H9 (cell line): ENCODE results near the gene NKD2. TPM values are rescaled to one million over a fixed set of nuclear protein-coding genes. Genes with fewer than 3 reads are reported as not detected.

Experiments used
- DNase-seq: peaks from one replicate; pipeline ENCODE4 v3.0.0-alpha.2; 2017
- H2AFZ ChIP-seq: one replicate; pipeline ENCODE4 v1.6.1; 2013; ENCODE audit warnings: mild to moderate bottlenecking, low read length, control low read depth, moderate library complexity
- H2AK5ac ChIP-seq: 2 replicates; pipeline ENCODE4 v1.6.1; 2013; ENCODE audit warnings: low read length, control low read depth, mixed read lengths; ENCODE audit not compliant: insufficient read length
- H2BK120ac ChIP-seq: one replicate; pipeline ENCODE4 v1.6.1; 2013; ENCODE audit warnings: low read depth, mild to moderate bottlenecking, low read length, control low read depth, inconsistent platforms; ENCODE audit not compliant: poor library complexity, severe bottlenecking
- H2BK12ac ChIP-seq: 2 replicates; pipeline ENCODE4 v1.6.1; 2013; ENCODE audit warnings: low read length, control low read depth, mixed read lengths, low read depth; ENCODE audit not compliant: insufficient read length
- H2BK15ac ChIP-seq: 2 replicates; pipeline ENCODE4 v1.6.1; 2013; ENCODE audit warnings: low read depth, low read length, control low read depth
- H2BK20ac ChIP-seq: one replicate; pipeline ENCODE4 v1.6.1; 2013; ENCODE audit warnings: low read depth, mild to moderate bottlenecking, low read length, control low read depth, inconsistent platforms; ENCODE audit not compliant: poor library complexity, severe bottlenecking
- H2BK5ac ChIP-seq: 2 replicates; pipeline ENCODE4 v1.6.1; 2013; ENCODE audit warnings: low read length, control low read depth, mixed read lengths; ENCODE audit not compliant: insufficient read length
- H3K14ac ChIP-seq: 2 replicates; pipeline ENCODE4 v1.6.1; 2013; ENCODE audit warnings: low read length, control low read depth; ENCODE audit not compliant: insufficient read depth
- H3K18ac ChIP-seq: 2 replicates; pipeline ENCODE4 v1.6.1; 2013; ENCODE audit warnings: low read depth, mild to moderate bottlenecking, mixed read lengths, low read length, control low read depth; ENCODE audit not compliant: insufficient read length
- H3K23ac ChIP-seq: 2 replicates; pipeline ENCODE4 v1.6.1; 2013; ENCODE audit warnings: low read length, control low read depth, mixed read lengths, low read depth; ENCODE audit not compliant: insufficient read length
- H3K23me2 ChIP-seq: 2 replicates; pipeline ENCODE4 v1.6.1; 2013; ENCODE audit warnings: low read depth, mild to moderate bottlenecking, mixed read lengths, low read length, control low read depth; ENCODE audit not compliant: insufficient read length, poor library complexity, severe bottlenecking
- H3K27ac ChIP-seq: 2 replicates; pipeline ENCODE4 v1.5.1; 2013; ENCODE audit warnings: low read length, control low read depth, mixed read lengths, low read depth; ENCODE audit not compliant: insufficient read length
- H3K27me3 ChIP-seq: 2 replicates; pipeline ENCODE4 v1.6.1; 2013; ENCODE audit warnings: low read length, control low read depth, inconsistent platforms; ENCODE audit not compliant: insufficient read depth
- H3K4ac ChIP-seq: 2 replicates; pipeline ENCODE4 v1.6.1; 2013; ENCODE audit warnings: low read depth, mild to moderate bottlenecking, control low read depth, inconsistent platforms, low read length, moderate library complexity
- H3K4me1 ChIP-seq: 2 replicates; pipeline ENCODE4 v1.6.1; 2013; ENCODE audit warnings: low read length, control low read depth, inconsistent platforms; ENCODE audit not compliant: insufficient read depth
- H3K4me2 ChIP-seq: 2 replicates; pipeline ENCODE4 v1.6.1; 2013; ENCODE audit warnings: low read length, control low read depth, mixed read lengths; ENCODE audit not compliant: insufficient read length, insufficient read depth
- H3K56ac ChIP-seq: 2 replicates; pipeline ENCODE4 v1.6.1; 2013; ENCODE audit warnings: low read depth, mild to moderate bottlenecking, mixed read lengths, low read length, control low read depth; ENCODE audit not compliant: insufficient read length
- H3K79me1 ChIP-seq: 2 replicates; pipeline ENCODE4 v1.6.1; 2013; ENCODE audit warnings: low read depth, mild to moderate bottlenecking, moderate library complexity, low read length, control low read depth, inconsistent platforms; ENCODE audit not compliant: insufficient read depth, poor library complexity, severe bottlenecking
- H3K79me2 ChIP-seq: 2 replicates; pipeline ENCODE4 v1.6.1; 2013; ENCODE audit warnings: low read length, control low read depth, inconsistent platforms; ENCODE audit not compliant: insufficient read depth
- H3K9ac ChIP-seq: 2 replicates; pipeline ENCODE4 v1.6.1; 2013; ENCODE audit warnings: low read length, control low read depth, mixed read lengths; ENCODE audit not compliant: insufficient read length; ENCODE audit errors: extremely low read depth
- H3K9me3 ChIP-seq: one replicate; pipeline ENCODE4 v1.6.1; 2013; ENCODE audit warnings: low read depth, low read length, inconsistent platforms; ENCODE audit not compliant: control insufficient read depth
- H3T11ph ChIP-seq: one replicate; pipeline ENCODE4 v1.6.1; 2013; ENCODE audit warnings: mild to moderate bottlenecking, low read length, control low read depth, inconsistent platforms
- H4K20me1 ChIP-seq: one replicate; pipeline ENCODE4 v1.6.1; 2013; ENCODE audit not compliant: control insufficient read depth, insufficient read length, insufficient read depth
- H4K5ac ChIP-seq: 2 replicates; pipeline ENCODE4 v1.6.1; 2013; ENCODE audit warnings: low read depth, mild to moderate bottlenecking, mixed read lengths, low read length, control low read depth; ENCODE audit not compliant: insufficient read length
- H4K8ac ChIP-seq: replicated peaks from 2 replicates; pipeline ENCODE4 v1.6.1; 2013; ENCODE audit warnings: low read length, control low read depth, mixed read lengths, low read depth; ENCODE audit not compliant: insufficient read length
- H4K91ac ChIP-seq: 2 replicates; pipeline ENCODE4 v1.6.1; 2013; ENCODE audit warnings: low read depth, mild to moderate bottlenecking, moderate library complexity, mixed read lengths, low read length, control low read depth; ENCODE audit not compliant: insufficient read length
- H3K27ac Mint-ChIP-seq, 3 experiments: 2 replicates in 2 of 3; 3 replicates in 1 of 3; pipeline ENCODE4 v1.8.0; 2020 to 2021; ENCODE audit warnings: mixed read lengths in 3 of 3, mild to moderate bottlenecking in 1 of 3, moderate library complexity in 1 of 3
- H3K27me3 Mint-ChIP-seq: 2 replicates; pipeline ENCODE4 v1.8.0; 2021; ENCODE audit warnings: low read depth, mild to moderate bottlenecking, moderate library complexity, mixed read lengths
- H3K36me3 Mint-ChIP-seq, 3 experiments: 2 replicates in 2 of 3; 3 replicates in 1 of 3; pipeline ENCODE4 v1.8.0; 2020 to 2021; ENCODE audit warnings: low read depth in 3 of 3, mixed read lengths in 3 of 3; ENCODE audit not compliant: insufficient read depth in 1 of 3
- H3K4me1 Mint-ChIP-seq, 2 experiments: 2 replicates each; pipeline ENCODE4 v1.8.0; 2020; ENCODE audit warnings: mixed read lengths in 2 of 2
- H3K4me3 Mint-ChIP-seq, 2 experiments: 2 replicates in 1 of 2; 3 replicates in 1 of 2; pipeline ENCODE4 v1.8.0; 2020 to 2021; ENCODE audit warnings: mild to moderate bottlenecking in 2 of 2, mixed read lengths in 2 of 2, moderate library complexity in 1 of 2
- H3K9me3 Mint-ChIP-seq, 2 experiments: 2 replicates in 1 of 2; 3 replicates in 1 of 2; pipeline ENCODE4 v1.8.0; 2020; ENCODE audit warnings: mild to moderate bottlenecking in 2 of 2, mixed read lengths in 2 of 2, moderate library complexity in 1 of 2
- WGBS: extraction: QIAGEN DNeasy Blood & Tissue Kit; methylation state at CpG from one replicate; pipeline ENCODE4 v1.1.7; 2013; ENCODE audit warnings: missing lambda C conversion rate, low lambda C conversion rate, mixed read lengths; ENCODE audit not compliant: insufficient read length; ENCODE audit errors: extremely low coverage; 5-methylcytosine and 5-hydroxymethylcytosine counted together
- total RNA-seq: library from RNA; stranded (reverse); gene quantifications from 2 replicates; pipeline ENCODE4 v1.2.1, GENCODE V29; 2021
- TF ChIP-seq, protein P1 (sequence below): fragments of 200-600 bp; sonication (generic); conservative IDR thresholded peaks from 3 replicates; pipeline ENCODE4 v1.8.0; 2021; ENCODE audit warnings: antibody characterized with exemption, mild to moderate bottlenecking

The NKD2 gene
- total RNA-seq, 1 experiment from 2014 or later = 7.3 TPM

- Mint-ChIP-seq H3K27me3 (peaks cover 15% of the 10 kb centered on the region), H3K36me3 (no peaks in the 10 kb centered on the region; a peak in 1 of 7 replicates), H3K27ac (peak overlapping the region in 1 of 3 experiments; percentile 27; a peak in 1 of 7 replicates), H3K4me3 (no peak overlapping the region), H3K4me1 (no peaks in the 10 kb centered on the region), H3K9me3 (no peaks in the 10 kb centered on the region)
- no peak overlapping the region for H3K23ac ChIP-seq
- H3K79me2 ChIP-seq = no peaks in the 10 kb centered on the region
- H3K4me2 ChIP-seq = no peak overlapping the region
- H3T11ph ChIP-seq = no peak overlapping the region
- H2AFZ ChIP-seq = no peak overlapping the region
- H4K8ac ChIP-seq = no peak overlapping the region
- H3K9ac ChIP-seq = no peak overlapping the region
- H2BK15ac ChIP-seq = no peak overlapping the region
- no peaks in the 10 kb centered on the region for H3K27me3 ChIP-seq
- H3K4me1 ChIP-seq = no peaks in the 10 kb centered on the region
- no peak overlapping the region for H4K5ac ChIP-seq
- H3K27ac ChIP-seq = no peak overlapping the region
- TF ChIP-seq, protein P1, sequence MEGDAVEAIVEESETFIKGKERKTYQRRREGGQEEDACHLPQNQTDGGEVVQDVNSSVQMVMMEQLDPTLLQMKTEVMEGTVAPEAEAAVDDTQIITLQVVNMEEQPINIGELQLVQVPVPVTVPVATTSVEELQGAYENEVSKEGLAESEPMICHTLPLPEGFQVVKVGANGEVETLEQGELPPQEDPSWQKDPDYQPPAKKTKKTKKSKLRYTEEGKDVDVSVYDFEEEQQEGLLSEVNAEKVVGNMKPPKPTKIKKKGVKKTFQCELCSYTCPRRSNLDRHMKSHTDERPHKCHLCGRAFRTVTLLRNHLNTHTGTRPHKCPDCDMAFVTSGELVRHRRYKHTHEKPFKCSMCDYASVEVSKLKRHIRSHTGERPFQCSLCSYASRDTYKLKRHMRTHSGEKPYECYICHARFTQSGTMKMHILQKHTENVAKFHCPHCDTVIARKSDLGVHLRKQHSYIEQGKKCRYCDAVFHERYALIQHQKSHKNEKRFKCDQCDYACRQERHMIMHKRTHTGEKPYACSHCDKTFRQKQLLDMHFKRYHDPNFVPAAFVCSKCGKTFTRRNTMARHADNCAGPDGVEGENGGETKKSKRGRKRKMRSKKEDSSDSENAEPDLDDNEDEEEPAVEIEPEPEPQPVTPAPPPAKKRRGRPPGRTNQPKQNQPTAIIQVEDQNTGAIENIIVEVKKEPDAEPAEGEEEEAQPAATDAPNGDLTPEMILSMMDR = no peak
- H2BK120ac ChIP-seq = no peak overlapping the region
- H4K91ac ChIP-seq = no peak overlapping the region
- H4K20me1 ChIP-seq = no peaks in the 10 kb centered on the region
- no peaks in the 10 kb centered on the region for H3K79me1 ChIP-seq
- no peaks in the 10 kb centered on the region for H3K23me2 ChIP-seq
- H3K56ac ChIP-seq = no peak overlapping the region
- H2BK20ac ChIP-seq = no peak overlapping the region
- H2AK5ac ChIP-seq = no peak overlapping the region
- no peak overlapping the region for H2BK12ac ChIP-seq
- no peak for DNase-seq
- no peak overlapping the region for H3K18ac ChIP-seq
- WGBS = no CpG with 5 or more reads among the region's 31 CpGs
- peak overlapping the region; percentile 3; the same call in 1 of the 2 replicates for H3K14ac ChIP-seq
- H2BK5ac ChIP-seq = no peak overlapping the region
- H3K4ac ChIP-seq = no peak overlapping the region
- H3K9me3 ChIP-seq = no peaks in the 10 kb centered on the region
These were observed 44.7 kb upstream of the NKD2 start for GRCh38 chr5:963673-964531.
